IMR-90 (cell line): ENCODE data around the gene REG1A. TPM values are rescaled to one million over a fixed set of nuclear protein-coding genes. Genes with fewer than 3 reads are reported as not detected.

ENCODE experiments used
- ATAC-seq: fragments of 200-7000 bp; cut with Tn5 transposase; 2 replicates; pipeline ENCODE4 v1.9.1; 2020; ENCODE audit warnings: low read depth, mild to moderate bottlenecking, moderate library complexity
- BruUV-seq: library from RNA; stranded (reverse); fragments of 400-500 nt; replicated peaks from 2 replicates; lab custom pipeline; 2021; lab: Mats Ljungman, UMichigan
- CTCF ChIA-PET: fragments of 300-600 bp; formaldehyde crosslinking; extraction: SDS; loops from one replicate; lab custom pipeline; 2021; ENCODE audit warnings: antibody characterized with exemption; lab: Yijun Ruan, JAX
- POLR2A ChIA-PET: fragments of 300-600 bp; sonication (Branson Sonifier 250); formaldehyde crosslinking; loops from one replicate; lab custom pipeline; 2022; ENCODE audit warnings: antibody characterized with exemption; ENCODE audit not compliant: unreplicated experiment; lab: Charles Lee
- DNase-seq: peaks from one replicate; pipeline ENCODE4 v3.0.0; 2013
- H2AFZ ChIP-seq: replicated peaks from 2 replicates; pipeline ENCODE3; 2013; ENCODE audit warnings: low read length, mild to moderate bottlenecking; ENCODE audit not compliant: poor library complexity
- H2AK5ac ChIP-seq: 2 replicates; pipeline ENCODE4 v1.6.1; 2013; ENCODE audit warnings: low read depth, low read length, inconsistent platforms
- H2AK9ac ChIP-seq: replicated peaks from 2 replicates; pipeline ENCODE3; 2013; ENCODE audit warnings: mild to moderate bottlenecking, low read depth, low read length, moderate library complexity; ENCODE audit not compliant: poor library complexity
- H2BK120ac ChIP-seq: 2 replicates; pipeline ENCODE4 v1.6.1; 2013; ENCODE audit warnings: low read depth, low read length, inconsistent platforms
- H2BK15ac ChIP-seq: 3 replicates; pipeline ENCODE4 v1.6.1; 2013; ENCODE audit warnings: low read depth, low read length, inconsistent platforms
- H2BK20ac ChIP-seq: 2 replicates; pipeline ENCODE4 v1.6.1; 2013; ENCODE audit warnings: low read depth, mild to moderate bottlenecking, inconsistent platforms, low read length, moderate library complexity
- H2BK5ac ChIP-seq: 2 replicates; pipeline ENCODE4 v1.6.1; 2013; ENCODE audit warnings: mild to moderate bottlenecking, low read depth, low read length, inconsistent platforms; ENCODE audit not compliant: poor library complexity, severe bottlenecking
- H3K14ac ChIP-seq: replicated peaks from 2 replicates; pipeline ENCODE4 v1.6.1; 2013; ENCODE audit warnings: low read depth, low read length, inconsistent platforms
- H3K18ac ChIP-seq: 2 replicates; pipeline ENCODE4 v1.6.1; 2013; ENCODE audit warnings: low read depth, low read length, control low read depth
- H3K23ac ChIP-seq: 2 replicates; pipeline ENCODE4 v1.6.1; 2013; ENCODE audit warnings: low read depth, low read length, inconsistent platforms
- H3K27ac ChIP-seq: 2 replicates; pipeline ENCODE4 v1.5.1; 2013; ENCODE audit warnings: mild to moderate bottlenecking, control low read depth, low read length; ENCODE audit not compliant: insufficient read depth
- H3K27me3 ChIP-seq: 2 replicates; pipeline ENCODE4 v1.6.1; 2013; ENCODE audit warnings: low read length; ENCODE audit not compliant: control insufficient read depth, insufficient read depth
- H3K36me3 ChIP-seq: 2 replicates; pipeline ENCODE4 v1.6.1; 2013; ENCODE audit warnings: low read length, mixed read lengths; ENCODE audit not compliant: control insufficient read depth, insufficient read depth
- H3K4ac ChIP-seq: 2 replicates; pipeline ENCODE4 v1.6.1; 2013; ENCODE audit warnings: low read depth, low read length, inconsistent platforms
- H3K4me1 ChIP-seq: 2 replicates; pipeline ENCODE4 v1.6.1; 2013; ENCODE audit warnings: low read length, mixed read lengths; ENCODE audit not compliant: control insufficient read depth, insufficient read depth
- H3K4me2 ChIP-seq: 2 replicates; pipeline ENCODE4 v1.6.1; 2013; ENCODE audit warnings: low read depth, mild to moderate bottlenecking, control low read depth, low read length, moderate library complexity
- H3K4me3 ChIP-seq: 2 replicates; pipeline ENCODE4 v1.5.1; 2013; ENCODE audit warnings: low read depth, mild to moderate bottlenecking, control low read depth, low read length, moderate library complexity; ENCODE audit not compliant: insufficient read depth
- H3K56ac ChIP-seq: 2 replicates; pipeline ENCODE4 v1.6.1; 2013; ENCODE audit warnings: low read length, inconsistent platforms; ENCODE audit not compliant: insufficient read depth; ENCODE audit errors: extremely low read depth
- H3K79me1 ChIP-seq, 2 experiments: 2 replicates each; pipeline ENCODE4 v1.6.1; 2013; ENCODE audit warnings: low read length in 2 of 2, inconsistent platforms in 1 of 2, low read depth in 1 of 2
- H3K9ac ChIP-seq: 2 replicates; pipeline ENCODE4 v1.6.1; 2013; ENCODE audit warnings: low read depth, low read length, control low read depth
- H3K9me1 ChIP-seq: 2 replicates; pipeline ENCODE4 v1.6.1; 2013; ENCODE audit warnings: low read length, inconsistent platforms; ENCODE audit not compliant: insufficient read depth
- H3K9me3 ChIP-seq: 2 replicates; pipeline ENCODE4 v1.6.1; 2013; ENCODE audit warnings: low read length; ENCODE audit not compliant: control insufficient read depth, insufficient read depth
- H4K20me1 ChIP-seq: 2 replicates; pipeline ENCODE4 v1.6.1; 2013; ENCODE audit warnings: low read length, inconsistent platforms; ENCODE audit not compliant: insufficient read depth
- H4K5ac ChIP-seq: 2 replicates; pipeline ENCODE4 v1.6.1; 2013; ENCODE audit warnings: mild to moderate bottlenecking, low read depth, low read length, control low read depth
- H4K8ac ChIP-seq, 2 experiments: 2 replicates each; pipeline ENCODE4 v1.6.1; 2013; ENCODE audit warnings: low read depth in 2 of 2, low read length in 2 of 2, control low read depth in 1 of 2, inconsistent platforms in 1 of 2
- H4K91ac ChIP-seq: 2 replicates; pipeline ENCODE4 v1.6.1; 2013; ENCODE audit warnings: low read depth, low read length, inconsistent platforms; ENCODE audit not compliant: insufficient read depth
- BHLHE40 ChIP-seq: fragments of 150-350 bp; IDR thresholded peaks from 2 replicates; pipeline ENCODE4 v1.6.1; 2016; ENCODE audit warnings: mild to moderate bottlenecking, low read depth, low read length
- CEBPB ChIP-seq: IDR thresholded peaks from 2 replicates; pipeline ENCODE4 v1.6.1; 2012; ENCODE audit warnings: low read depth, low read length, improper control_type of control experiment
- CHD1 ChIP-seq: IDR thresholded peaks from 2 replicates; pipeline ENCODE4 v1.6.1; 2012; ENCODE audit warnings: low read depth, low read length, improper control_type of control experiment
- FOS ChIP-seq: fragments of 150-350 bp; IDR thresholded peaks from 2 replicates; pipeline ENCODE4 v1.6.1; 2016; ENCODE audit warnings: low read depth, low read length
- MAFK ChIP-seq: IDR thresholded peaks from 2 replicates; pipeline ENCODE4 v1.6.1; 2012; ENCODE audit warnings: low read depth, low read length, improper control_type of control experiment
- MAZ ChIP-seq: IDR thresholded peaks from 2 replicates; pipeline ENCODE4 v1.6.1; 2012; ENCODE audit warnings: low read depth, mild to moderate bottlenecking, low read length, improper control_type of control experiment, moderate library complexity, borderline replicate concordance
- POLR2A ChIP-seq: IDR thresholded peaks from 2 replicates; pipeline ENCODE4 v1.6.1; 2012; ENCODE audit warnings: mild to moderate bottlenecking, low read depth, low read length
- RAD21 ChIP-seq: IDR thresholded peaks from 2 replicates; pipeline ENCODE4 v1.6.1; 2012; ENCODE audit warnings: low read length, improper control_type of control experiment
- SMC3 ChIP-seq: fragments of 150-350 bp; IDR thresholded peaks from 2 replicates; pipeline ENCODE4 v1.6.1; 2016; ENCODE audit warnings: low read depth, mild to moderate bottlenecking, antibody characterized with exemption, low read length, moderate library complexity
- WGBS, 2 experiments: methylation state at CpG; one replicate each; pipeline versions ENCODE4 v1.1.5 to v1.1.7; 2013; ENCODE audit warnings: missing lambda C conversion rate in 2 of 2; ENCODE audit not compliant: insufficient read length in 1 of 2; ENCODE audit errors: extremely low coverage in 2 of 2; 5-methylcytosine and 5-hydroxymethylcytosine counted together
- dilution Hi-C: fragments of 300-500 bp; cut with HindIII; formaldehyde crosslinking; loops from one replicate; pipeline ENCODE4 v1.14.3; 2018; ENCODE audit warnings: low sequenced_read_pairs; ENCODE audit not compliant: unreplicated experiment
- in situ Hi-C: fragments of 300-500 bp; cut with MboI; formaldehyde crosslinking; loops from 3 replicates; pipeline ENCODE4 v1.14.3; 2019; ENCODE audit warnings: low sequenced_read_pairs, inconsistent platforms, mixed read lengths
- intact Hi-C: fragments of 100-400 bp; cut with micrococcal nuclease; formaldehyde crosslinking; loops from 2 replicates; pipeline ENCODE4 v1.10.0; 2022
- polyA plus RNA-seq, 3 experiments: library from polyadenylated mRNA; depleted of rRNA; stranded (reverse); fragments of >200 nt; gene quantifications; 2 replicates each; pipeline ENCODE4 v1.2.3, GENCODE V29; 2012; ENCODE audit warnings: low replicate concordance in 1 of 3
- total RNA-seq: library from RNA; depleted of rRNA; stranded (reverse); fragments of >200 nt; gene quantifications from 2 replicates; pipeline ENCODE4 v1.2.3, GENCODE V29; 2012
- TF ChIP-seq, protein P1 (sequence below): fragments of 150-350 bp; IDR thresholded peaks from 2 replicates; pipeline ENCODE4 v1.6.1; 2016; ENCODE audit warnings: low read depth, mild to moderate bottlenecking, low read length, moderate library complexity, borderline replicate concordance
- TF ChIP-seq, protein P2 (sequence below): fragments of 150-350 bp; IDR thresholded peaks from 2 replicates; pipeline ENCODE4 v1.6.1; 2017; ENCODE audit warnings: mild to moderate bottlenecking, antibody characterized with exemption, low read length, low read depth

Gene REG1A
- total and polyA plus RNA-seq, 2 of the 4 experiments (the other 2 are of a cell fraction): not detected

DNA sequence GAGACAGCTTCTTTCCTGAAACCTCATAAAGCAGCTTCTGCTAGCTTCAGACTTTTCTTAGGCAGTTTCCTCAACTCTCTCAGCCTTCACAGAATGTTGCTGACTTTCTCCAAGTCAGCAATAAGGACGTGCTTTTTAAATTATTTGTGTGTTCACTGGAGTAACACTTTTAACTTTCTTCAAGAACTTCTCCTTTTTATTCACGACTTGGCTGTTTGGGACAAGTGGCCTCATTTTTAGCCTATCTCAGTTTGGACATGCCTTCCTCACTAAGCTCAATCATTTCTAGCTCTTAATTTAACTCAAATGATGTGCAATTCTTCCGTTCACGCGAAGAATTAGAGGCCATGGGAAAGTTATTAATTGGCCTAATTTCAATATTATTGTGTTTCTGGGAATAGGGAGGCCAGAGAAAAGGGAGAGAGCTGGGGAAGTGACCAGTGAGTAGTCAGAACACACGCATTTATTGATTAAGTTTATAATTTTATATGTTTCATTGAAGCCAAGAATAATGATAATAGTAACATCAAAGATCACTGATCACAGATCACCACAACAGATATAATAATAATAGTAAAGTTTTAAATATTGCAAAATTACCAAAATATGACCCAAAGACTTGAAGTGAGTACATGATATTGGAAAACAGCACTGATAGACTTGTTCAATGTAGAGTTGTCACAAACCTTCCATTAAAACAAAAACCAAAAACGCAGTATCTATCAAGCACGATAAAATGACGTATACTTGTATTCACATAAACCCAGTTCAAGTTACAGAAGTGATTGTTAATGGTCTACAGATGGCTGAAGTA is 4.8 kb downstream of the REG1A start (continued):
- TF ChIP-seq, protein P1, sequence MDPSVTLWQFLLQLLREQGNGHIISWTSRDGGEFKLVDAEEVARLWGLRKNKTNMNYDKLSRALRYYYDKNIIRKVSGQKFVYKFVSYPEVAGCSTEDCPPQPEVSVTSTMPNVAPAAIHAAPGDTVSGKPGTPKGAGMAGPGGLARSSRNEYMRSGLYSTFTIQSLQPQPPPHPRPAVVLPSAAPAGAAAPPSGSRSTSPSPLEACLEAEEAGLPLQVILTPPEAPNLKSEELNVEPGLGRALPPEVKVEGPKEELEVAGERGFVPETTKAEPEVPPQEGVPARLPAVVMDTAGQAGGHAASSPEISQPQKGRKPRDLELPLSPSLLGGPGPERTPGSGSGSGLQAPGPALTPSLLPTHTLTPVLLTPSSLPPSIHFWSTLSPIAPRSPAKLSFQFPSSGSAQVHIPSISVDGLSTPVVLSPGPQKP: no peak
- TF ChIP-seq FOS: no peak

DNA sequence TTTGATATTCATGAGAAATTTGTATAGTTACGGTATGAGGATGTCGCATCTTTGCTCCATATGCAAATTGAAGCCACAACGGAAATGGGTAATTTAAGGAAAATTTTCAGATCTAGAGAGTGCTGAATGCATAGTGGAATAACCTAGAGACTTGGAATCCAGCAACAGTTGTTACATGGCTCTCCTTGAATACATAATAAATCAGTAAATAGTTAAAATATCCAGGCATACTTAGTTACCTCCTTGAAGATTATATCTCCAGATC is 5.4 kb downstream of the REG1A start:
- Histone ChIP-seq H2BK5ac (no peak overlapping the region), H2AK5ac (no peak overlapping the region), H3K9me3 (peaks cover 7% of the 10 kb centered on the region), H3K27ac (no peak overlapping the region), H2BK15ac (no peak overlapping the region), H3K23ac (no peak overlapping the region), H3K79me1 (no peaks in the 10 kb centered on the region), H3K4me2 (no peak overlapping the region), H2AFZ (no peak overlapping the region), H2AK9ac (no peak overlapping the region), H3K27me3 (no peaks in the 10 kb centered on the region), H3K9ac (no peak overlapping the region), H4K8ac (no peak overlapping the region), H4K20me1 (no peaks in the 10 kb centered on the region), H3K4me1 (no peaks in the 10 kb centered on the region), H3K18ac (no peak overlapping the region), H2BK120ac (no peak overlapping the region), H3K9me1 (no peaks in the 10 kb centered on the region), H3K56ac (no peak overlapping the region), H3K4ac (no peak overlapping the region), H3K4me3 (no peak overlapping the region), H4K5ac (no peak overlapping the region), H2BK20ac (no peak overlapping the region), H3K14ac (no peak overlapping the region), H4K91ac (no peak overlapping the region), H3K36me3 (no peaks in the 10 kb centered on the region)
- ChIA-PET POLR2A (no interaction called here), CTCF (no interaction called here)
- TF ChIP-seq FOS (no peak), MAFK (no peak), SMC3 (no peak), BHLHE40 (no peak), CEBPB (no peak), RAD21 (no peak), MAZ (no peak), POLR2A (no peak), CHD1 (no peak)
- TF ChIP-seq, protein P2, sequence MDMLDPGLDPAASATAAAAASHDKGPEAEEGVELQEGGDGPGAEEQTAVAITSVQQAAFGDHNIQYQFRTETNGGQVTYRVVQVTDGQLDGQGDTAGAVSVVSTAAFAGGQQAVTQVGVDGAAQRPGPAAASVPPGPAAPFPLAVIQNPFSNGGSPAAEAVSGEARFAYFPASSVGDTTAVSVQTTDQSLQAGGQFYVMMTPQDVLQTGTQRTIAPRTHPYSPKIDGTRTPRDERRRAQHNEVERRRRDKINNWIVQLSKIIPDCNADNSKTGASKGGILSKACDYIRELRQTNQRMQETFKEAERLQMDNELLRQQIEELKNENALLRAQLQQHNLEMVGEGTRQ: no peak
- no CpG with 5 or more reads among the region's 3 CpGs for WGBS, 2 experiments
- no TSS peak for BruUV-seq
- DNase-seq: no peak
- dilution Hi-C loops: no loop called here
- in situ Hi-C loops: no loop called here
- intact Hi-C loops: no loop called here
- no peak for ATAC-seq
